SH-SY5Y (cell line): ENCODE results near the gene IL1RAP.

Experiments
- GATA2 ChIP-seq: IDR thresholded peaks from 2 replicates; pipeline ENCODE4 v1.6.1; 2011; ENCODE audit warnings: mild to moderate bottlenecking, low read depth, low read length
- GATA3 ChIP-seq: IDR thresholded peaks from 2 replicates; pipeline ENCODE4 v1.6.1; 2011; ENCODE audit warnings: low read depth, mild to moderate bottlenecking, low read length, moderate library complexity

GRCh38 chr3:190521998-190522397 is 8.1 kb downstream of the IL1RAP start:
- TF ChIP-seq GATA3 (no peak), GATA2 (no peak)
